ENCODE measurements around the gene CPNE5. TPM values are rescaled to one million over a fixed set of nuclear protein-coding genes. Genes with fewer than 3 reads are reported as not detected.

The CPNE5 gene
- total RNA-seq, 1 experiment from 2014 or later, result 0.44 TPM

DNA sequence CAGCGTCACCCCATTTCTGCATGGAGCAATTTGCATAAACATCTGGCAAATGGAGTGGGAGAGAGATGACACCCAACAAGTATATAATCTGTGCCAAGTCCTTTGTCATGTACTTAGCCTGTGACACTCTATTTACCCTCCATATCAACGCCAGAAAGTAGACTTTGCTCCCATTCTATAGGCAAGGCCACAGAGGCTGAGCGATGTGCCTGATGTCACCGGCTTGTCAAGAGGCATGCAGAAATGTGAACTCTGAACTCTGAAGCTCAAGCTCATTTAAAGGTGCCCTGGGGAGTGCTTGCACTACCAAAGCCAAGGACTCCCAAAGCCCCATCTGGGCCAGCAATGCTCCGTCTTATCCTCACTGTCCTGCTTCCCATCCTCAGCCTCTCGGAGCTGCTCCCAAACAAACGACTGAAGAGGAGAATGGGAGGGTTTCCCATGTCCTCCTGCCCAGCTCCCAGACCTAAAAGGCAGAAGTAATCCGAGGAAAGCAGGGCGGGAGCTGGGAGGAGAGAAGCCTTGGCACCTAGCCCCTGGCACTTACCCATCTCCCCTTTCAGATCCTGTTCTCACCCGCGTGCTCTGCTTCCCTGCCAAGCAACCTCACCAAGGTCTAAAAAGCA is 9.2 kb downstream of the CPNE5 start:
- no peak for ATAC-seq
- Histone ChIP-seq H3K4me3 (ENCODE audit: low read depth in 2 of 2, low read length in 2 of 2) (no peak overlapping the region), H3K36me3 (ENCODE audit: control insufficient read depth, insufficient read depth, low read length) (no peaks in the 10 kb centered on the region), H3K27me3 (ENCODE audit: control insufficient read depth, insufficient read depth, low read length) (no peaks in the 10 kb centered on the region), H3K27ac (ENCODE audit: low read length) (no peak overlapping the region), H3K4me1 (ENCODE audit: control insufficient read depth, insufficient read depth, low read length) (peaks cover 5% of the 10 kb centered on the region; the same call in 1 of the 2 replicates), H3K9me3 (ENCODE audit: control insufficient read depth, insufficient read depth, low read depth, low read length) (no peaks in the 10 kb centered on the region)
- no TSS peak for BruUV-seq (replicated peaks)
- TF ChIP-seq TCF7L2 (IDR thresholded peaks at IDR 0.05; ENCODE audit: low read depth, low read length) (no peak), SIN3A (IDR thresholded peaks at IDR 0.05; ENCODE audit: borderline replicate concordance, insufficient read depth, low read depth, low read length) (no peak), POLR2AphosphoS5 (IDR thresholded peaks at IDR 0.05; ENCODE audit: low read depth, low read length) (no peak)
- TF ChIP-seq, protein P1, sequence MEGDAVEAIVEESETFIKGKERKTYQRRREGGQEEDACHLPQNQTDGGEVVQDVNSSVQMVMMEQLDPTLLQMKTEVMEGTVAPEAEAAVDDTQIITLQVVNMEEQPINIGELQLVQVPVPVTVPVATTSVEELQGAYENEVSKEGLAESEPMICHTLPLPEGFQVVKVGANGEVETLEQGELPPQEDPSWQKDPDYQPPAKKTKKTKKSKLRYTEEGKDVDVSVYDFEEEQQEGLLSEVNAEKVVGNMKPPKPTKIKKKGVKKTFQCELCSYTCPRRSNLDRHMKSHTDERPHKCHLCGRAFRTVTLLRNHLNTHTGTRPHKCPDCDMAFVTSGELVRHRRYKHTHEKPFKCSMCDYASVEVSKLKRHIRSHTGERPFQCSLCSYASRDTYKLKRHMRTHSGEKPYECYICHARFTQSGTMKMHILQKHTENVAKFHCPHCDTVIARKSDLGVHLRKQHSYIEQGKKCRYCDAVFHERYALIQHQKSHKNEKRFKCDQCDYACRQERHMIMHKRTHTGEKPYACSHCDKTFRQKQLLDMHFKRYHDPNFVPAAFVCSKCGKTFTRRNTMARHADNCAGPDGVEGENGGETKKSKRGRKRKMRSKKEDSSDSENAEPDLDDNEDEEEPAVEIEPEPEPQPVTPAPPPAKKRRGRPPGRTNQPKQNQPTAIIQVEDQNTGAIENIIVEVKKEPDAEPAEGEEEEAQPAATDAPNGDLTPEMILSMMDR (IDR thresholded peaks at IDR 0.05), result no peak
- TF ChIP-seq, protein P2, sequence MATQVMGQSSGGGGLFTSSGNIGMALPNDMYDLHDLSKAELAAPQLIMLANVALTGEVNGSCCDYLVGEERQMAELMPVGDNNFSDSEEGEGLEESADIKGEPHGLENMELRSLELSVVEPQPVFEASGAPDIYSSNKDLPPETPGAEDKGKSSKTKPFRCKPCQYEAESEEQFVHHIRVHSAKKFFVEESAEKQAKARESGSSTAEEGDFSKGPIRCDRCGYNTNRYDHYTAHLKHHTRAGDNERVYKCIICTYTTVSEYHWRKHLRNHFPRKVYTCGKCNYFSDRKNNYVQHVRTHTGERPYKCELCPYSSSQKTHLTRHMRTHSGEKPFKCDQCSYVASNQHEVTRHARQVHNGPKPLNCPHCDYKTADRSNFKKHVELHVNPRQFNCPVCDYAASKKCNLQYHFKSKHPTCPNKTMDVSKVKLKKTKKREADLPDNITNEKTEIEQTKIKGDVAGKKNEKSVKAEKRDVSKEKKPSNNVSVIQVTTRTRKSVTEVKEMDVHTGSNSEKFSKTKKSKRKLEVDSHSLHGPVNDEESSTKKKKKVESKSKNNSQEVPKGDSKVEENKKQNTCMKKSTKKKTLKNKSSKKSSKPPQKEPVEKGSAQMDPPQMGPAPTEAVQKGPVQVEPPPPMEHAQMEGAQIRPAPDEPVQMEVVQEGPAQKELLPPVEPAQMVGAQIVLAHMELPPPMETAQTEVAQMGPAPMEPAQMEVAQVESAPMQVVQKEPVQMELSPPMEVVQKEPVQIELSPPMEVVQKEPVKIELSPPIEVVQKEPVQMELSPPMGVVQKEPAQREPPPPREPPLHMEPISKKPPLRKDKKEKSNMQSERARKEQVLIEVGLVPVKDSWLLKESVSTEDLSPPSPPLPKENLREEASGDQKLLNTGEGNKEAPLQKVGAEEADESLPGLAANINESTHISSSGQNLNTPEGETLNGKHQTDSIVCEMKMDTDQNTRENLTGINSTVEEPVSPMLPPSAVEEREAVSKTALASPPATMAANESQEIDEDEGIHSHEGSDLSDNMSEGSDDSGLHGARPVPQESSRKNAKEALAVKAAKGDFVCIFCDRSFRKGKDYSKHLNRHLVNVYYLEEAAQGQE (IDR thresholded peaks at IDR 0.05; ENCODE audit: insufficient read depth in 1 of 2, low read depth in 2 of 2, low read length in 1 of 2), result no peak
- ChIA-PET POLR2A (no interaction called here), CTCF (no interaction called here)
- no peak for DNase-seq (ENCODE audit: low read depth, low spot score)
- intact Hi-C loops (cut with micrococcal nuclease; ENCODE audit: unreplicated experiment) (no loop called here), in situ Hi-C loops (cut with HindIII; ENCODE audit: low pct_unique_long_range_greater_than_20kb, low sequenced_read_pairs) (no loop called here)

DNA sequence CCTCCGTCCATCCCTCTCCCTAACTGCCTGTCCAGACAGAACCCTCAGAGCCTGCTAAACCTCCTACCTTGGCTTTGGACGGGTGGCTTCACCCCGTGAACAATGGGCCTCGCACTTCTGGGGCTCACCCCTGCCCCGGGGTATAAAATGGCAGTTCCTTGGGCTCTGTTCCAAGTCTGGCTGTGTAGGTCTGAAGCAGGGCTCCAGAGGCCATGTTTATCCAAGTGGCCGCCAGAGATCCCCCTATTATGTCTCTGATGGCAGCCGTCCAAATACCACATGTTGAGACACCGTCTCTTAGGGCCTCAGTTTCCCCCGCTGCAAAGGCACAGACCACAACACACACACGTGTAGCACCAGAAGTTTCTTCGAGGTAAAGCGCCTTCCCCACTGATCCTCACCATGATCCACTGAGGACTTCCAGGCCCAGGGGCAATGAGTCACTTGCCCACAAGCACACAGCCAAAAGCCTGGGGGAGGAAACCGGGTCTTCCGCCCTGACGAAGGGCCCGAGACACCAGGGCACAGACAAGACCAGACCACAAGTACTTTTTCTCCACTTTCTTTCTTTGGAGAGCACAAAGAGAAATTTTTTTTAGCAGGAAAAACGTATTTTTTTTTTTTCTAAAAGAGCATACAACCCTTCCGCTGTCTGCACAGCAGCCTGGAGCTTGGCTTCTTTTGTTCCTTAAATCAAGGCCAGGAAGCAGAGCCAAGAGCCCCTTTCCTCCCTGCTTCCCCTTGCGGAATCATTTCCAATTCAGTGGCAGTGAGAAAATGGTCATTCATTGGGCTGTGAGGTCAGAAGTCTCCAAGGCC is 11.8 kb downstream of the CPNE5 start:
- in situ Hi-C loops (cut with HindIII; ENCODE audit: low pct_unique_long_range_greater_than_20kb, low sequenced_read_pairs) (no loop called here), intact Hi-C loops (cut with micrococcal nuclease; ENCODE audit: unreplicated experiment) (no loop called here)
- peaks cover 5% of the 10 kb centered on the region; the same call in 1 of the 2 replicates for H3K4me1 ChIP-seq (ENCODE audit: control insufficient read depth, insufficient read depth, low read length)
- H3K36me3 ChIP-seq (ENCODE audit: control insufficient read depth, insufficient read depth, low read length), result no peaks in the 10 kb centered on the region
- H3K9me3 ChIP-seq (ENCODE audit: control insufficient read depth, insufficient read depth, low read depth, low read length), result no peaks in the 10 kb centered on the region
- no peaks in the 10 kb centered on the region for H3K27me3 ChIP-seq (ENCODE audit: control insufficient read depth, insufficient read depth, low read length)
- DNase-seq (ENCODE audit: low read depth, low spot score), result no peak
- CTCF ChIA-PET, result no interaction called here
- ATAC-seq, result peak; percentile 52; the same call in 1 of the 2 replicates
- TF ChIP-seq POLR2AphosphoS5 (IDR thresholded peaks at IDR 0.05; ENCODE audit: low read depth, low read length) (no peak), SIN3A (IDR thresholded peaks at IDR 0.05; ENCODE audit: borderline replicate concordance, insufficient read depth, low read depth, low read length) (no peak), TCF7L2 (IDR thresholded peaks at IDR 0.05; ENCODE audit: low read depth, low read length) (no peak)
- TF ChIP-seq, protein P1 (IDR thresholded peaks at IDR 0.05), result no peak
- TF ChIP-seq, protein P2 (IDR thresholded peaks at IDR 0.05; ENCODE audit: insufficient read depth in 1 of 2, low read depth in 2 of 2, low read length in 1 of 2), result no peak
- POLR2A ChIA-PET, result no interaction called here
- H3K27ac ChIP-seq (ENCODE audit: low read length), result no peak overlapping the region
- BruUV-seq (replicated peaks), result no TSS peak
- H3K4me3 ChIP-seq (ENCODE audit: low read depth in 2 of 2, low read length in 2 of 2), result no peak overlapping the region

All from Panc1 (cell line).